Ramos (cell line): Measurements from ENCODE around the gene SLC6A6.

Experiments used
- in situ Hi-C: fragments of 300-500 bp; cut with MboI; formaldehyde crosslinking; loops from one replicate; pipeline ENCODE4 v1.14.3; 2022; ENCODE audit warnings: low sequenced_read_pairs; ENCODE audit not compliant: unreplicated experiment

The SLC6A6 gene

GRCh38 chr3:14402304-14402811, at the start of gene SLC6A6:
Gene SLC6A6, plus strand, starts transcription at chr3:14402606. Its CDS starts 41,029 bp downstream, at chr3:14443635.
- in situ Hi-C loops: no loop called here

GRCh38 chr3:14353502-14353901, 48.9 kb upstream of the SLC6A6 start:
- in situ Hi-C loops: no loop called here

GRCh38 chr3:14357463-14357862, 44.9 kb upstream of the SLC6A6 start:
- in situ Hi-C loops: no loop called here

- in situ Hi-C loops: no loop called here
These were observed 43.8 kb upstream of the SLC6A6 start for GRCh38 chr3:14358426-14359211.

GRCh38 chr3:14359348-14359747, 43.1 kb upstream of the SLC6A6 start:
- in situ Hi-C loops: no loop called here

GRCh38 chr3:14360123-14360881, 42.1 kb upstream of the SLC6A6 start:
- in situ Hi-C loops: no loop called here

GRCh38 chr3:14361068-14361677, 41.2 kb upstream of the SLC6A6 start:
- in situ Hi-C loops: no loop called here

GRCh38 chr3:14362890-14363289, 39.5 kb upstream of the SLC6A6 start:
- in situ Hi-C loops: no loop called here

- in situ Hi-C loops: no loop called here
These were observed 39.0 kb upstream of the SLC6A6 start for GRCh38 chr3:14363379-14363778.

GRCh38 chr3:14363991-14364390, 38.4 kb upstream of the SLC6A6 start:
- in situ Hi-C loops: no loop called here

GRCh38 chr3:14364580-14365292, 37.7 kb upstream of the SLC6A6 start:
- in situ Hi-C loops: no loop called here

- in situ Hi-C loops: no loop called here
These were observed 36.2 kb upstream of the SLC6A6 start for GRCh38 chr3:14366248-14366647.

GRCh38 chr3:14366915-14367823, 35.2 kb upstream of the SLC6A6 start:
- in situ Hi-C loops: no loop called here

- in situ Hi-C loops: no loop called here
These were observed 34.3 kb upstream of the SLC6A6 start for GRCh38 chr3:14368146-14368545.

GRCh38 chr3:14368885-14369284, 33.5 kb upstream of the SLC6A6 start:
- in situ Hi-C loops: no loop called here

- in situ Hi-C loops: no loop called here
These were observed 32.4 kb upstream of the SLC6A6 start for GRCh38 chr3:14369675-14370669.

GRCh38 chr3:14370720-14371572, 31.5 kb upstream of the SLC6A6 start:
- in situ Hi-C loops: no loop called here
